SK-N-MC (cell line): ENCODE measurements around the gene IQSEC3.

Source experiments
- DNase-seq: peaks from one replicate; pipeline ENCODE4 v3.0.0-alpha.2; 2011; ENCODE audit warnings: low read depth, low spot score
- H3K27ac ChIP-seq: fragments of 200-600 bp; sonication (generic); 2 replicates; pipeline ENCODE4 v1.5.1; 2016; ENCODE audit warnings: mixed run types
- H3K36me3 ChIP-seq: fragments of 200-600 bp; sonication (generic); 2 replicates; pipeline ENCODE4 v1.6.1; 2017; ENCODE audit warnings: antibody characterized with exemption, low read length, mixed read lengths; ENCODE audit not compliant: insufficient read depth
- H3K4me3 ChIP-seq: fragments of 200-600 bp; sonication (generic); 2 replicates; pipeline ENCODE4 v1.5.1; 2016
- H3K9ac ChIP-seq: fragments of 200-600 bp; sonication (generic); 2 replicates; pipeline ENCODE4 v1.8.0; 2017; ENCODE audit warnings: mixed run types, mixed read lengths; ENCODE audit not compliant: insufficient read length
- H3K9me3 ChIP-seq: fragments of 200-600 bp; sonication (generic); 2 replicates; pipeline ENCODE4 v1.6.1; 2017; ENCODE audit warnings: low read depth, mild to moderate bottlenecking, antibody characterized with exemption, low read length, moderate library complexity, mixed read lengths
- EZH2 ChIP-seq: fragments of 200-600 bp; sonication (generic); IDR thresholded peaks from one replicate; pipeline ENCODE4 v1.6.1; 2017; ENCODE audit warnings: antibody characterized with exemption
- FOXP2 ChIP-seq: optimal IDR thresholded peaks from 2 replicates; pipeline ENCODE3; 2011; ENCODE audit warnings: mild to moderate bottlenecking, moderate library complexity; ENCODE audit not compliant: insufficient read depth; ENCODE audit errors: extremely low read length, control extremely low read depth
- POLR2AphosphoS5 ChIP-seq: IDR thresholded peaks from 2 replicates; pipeline ENCODE4 v1.6.1; 2012; ENCODE audit warnings: mild to moderate bottlenecking, low read depth, low read length, borderline replicate concordance

The IQSEC3 gene

GRCh38 chr12:87856-88255 is 21.3 kb downstream of the IQSEC3 start:
- Histone ChIP-seq H3K36me3 (no peaks in the 10 kb centered on the region), H3K9ac (no peak overlapping the region), H3K27ac (no peak overlapping the region), H3K9me3 (no peaks in the 10 kb centered on the region), H3K4me3 (no peak overlapping the region)
- no peak for TF ChIP-seq POLR2AphosphoS5
- TF ChIP-seq FOXP2, result no peak
- no peak for TF ChIP-seq EZH2
- no peak for DNase-seq

GRCh38 chr12:89653-90052 is 23.1 kb downstream of the IQSEC3 start:
- Histone ChIP-seq H3K9me3 (no peaks in the 10 kb centered on the region), H3K27ac (no peak overlapping the region), H3K36me3 (no peaks in the 10 kb centered on the region), H3K4me3 (no peak overlapping the region), H3K9ac (no peak overlapping the region)
- TF ChIP-seq FOXP2 (no peak), POLR2AphosphoS5 (no peak), EZH2 (no peak)
- DNase-seq, result no peak

DNA sequence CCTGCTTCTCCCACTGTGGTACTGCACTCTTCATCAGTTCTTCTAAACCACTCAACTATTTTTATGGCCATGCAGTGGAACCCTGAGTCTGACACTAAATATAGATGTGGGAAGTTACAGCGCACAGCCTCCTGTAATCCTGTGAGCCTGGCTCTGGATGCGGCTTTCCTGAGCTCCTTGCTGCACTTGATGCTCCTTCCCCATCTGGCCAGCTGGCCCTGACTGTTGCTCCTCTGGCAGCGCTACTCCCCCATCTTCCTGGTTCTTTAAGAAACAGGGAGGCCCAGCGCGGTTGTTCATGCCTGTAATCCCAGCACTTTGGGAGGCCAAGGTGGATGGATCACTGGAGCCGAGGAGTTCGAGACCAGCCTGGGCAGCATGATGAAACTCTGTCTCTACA is 24.6 kb downstream of the IQSEC3 start:
- Histone ChIP-seq H3K9ac (no peak overlapping the region), H3K36me3 (no peaks in the 10 kb centered on the region), H3K9me3 (no peaks in the 10 kb centered on the region), H3K4me3 (no peak overlapping the region), H3K27ac (no peak overlapping the region)
- no peak for TF ChIP-seq EZH2
- TF ChIP-seq POLR2AphosphoS5, result no peak
- no peak for TF ChIP-seq FOXP2
- no peak for DNase-seq

DNA sequence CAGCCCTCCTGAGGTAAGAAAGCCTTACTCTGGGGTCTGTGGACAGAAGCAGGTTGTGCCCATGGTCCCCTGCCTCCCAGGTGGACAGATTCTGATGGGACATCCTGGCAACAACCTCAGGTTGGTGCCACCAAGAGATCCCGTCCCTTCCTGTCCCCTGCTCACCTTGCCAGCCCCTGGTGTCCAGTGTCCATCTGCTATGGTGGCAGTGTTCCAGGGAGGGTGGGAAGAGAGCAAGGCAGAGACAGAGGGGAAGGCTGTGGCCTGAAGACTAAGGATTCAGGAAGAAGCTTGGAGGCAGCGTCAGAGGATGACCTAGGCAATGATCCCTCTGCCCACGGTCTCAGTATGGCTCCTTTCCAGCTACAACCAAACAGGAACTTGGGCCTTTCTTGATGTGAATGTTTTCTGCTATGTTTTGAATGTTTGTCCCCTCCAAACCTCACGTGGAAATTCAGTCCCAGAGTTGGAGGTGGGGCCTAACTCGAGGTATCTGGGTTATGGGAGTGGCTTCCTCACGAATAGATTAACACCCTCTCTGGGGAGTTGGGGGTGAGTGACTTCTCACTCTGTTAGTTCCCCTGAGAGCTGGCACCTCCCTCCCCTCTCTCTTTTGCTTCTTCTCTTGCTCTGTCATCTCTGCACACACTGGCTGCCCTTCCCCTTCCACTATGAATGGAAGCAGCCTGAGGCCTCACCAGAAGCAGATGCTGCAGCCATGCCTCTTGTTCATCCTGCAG is 26.9 kb downstream of the IQSEC3 start:
- Histone ChIP-seq H3K9me3 (no peaks in the 10 kb centered on the region), H3K9ac (no peak overlapping the region), H3K27ac (no peak overlapping the region), H3K4me3 (no peak overlapping the region), H3K36me3 (no peaks in the 10 kb centered on the region)
- TF ChIP-seq POLR2AphosphoS5 (no peak), EZH2 (no peak), FOXP2 (no peak)
- DNase-seq, result no peak

- Histone ChIP-seq H3K9me3 (no peaks in the 10 kb centered on the region), H3K4me3 (no peak overlapping the region), H3K27ac (no peak overlapping the region), H3K36me3 (no peaks in the 10 kb centered on the region), H3K9ac (no peak overlapping the region)
- DNase-seq, result no peak
- no peak for TF ChIP-seq POLR2AphosphoS5
- TF ChIP-seq FOXP2, result no peak
- no peak for TF ChIP-seq EZH2
Measured at GRCh38 chr12:96543-96942, 30.0 kb downstream of the IQSEC3 start.

DNA sequence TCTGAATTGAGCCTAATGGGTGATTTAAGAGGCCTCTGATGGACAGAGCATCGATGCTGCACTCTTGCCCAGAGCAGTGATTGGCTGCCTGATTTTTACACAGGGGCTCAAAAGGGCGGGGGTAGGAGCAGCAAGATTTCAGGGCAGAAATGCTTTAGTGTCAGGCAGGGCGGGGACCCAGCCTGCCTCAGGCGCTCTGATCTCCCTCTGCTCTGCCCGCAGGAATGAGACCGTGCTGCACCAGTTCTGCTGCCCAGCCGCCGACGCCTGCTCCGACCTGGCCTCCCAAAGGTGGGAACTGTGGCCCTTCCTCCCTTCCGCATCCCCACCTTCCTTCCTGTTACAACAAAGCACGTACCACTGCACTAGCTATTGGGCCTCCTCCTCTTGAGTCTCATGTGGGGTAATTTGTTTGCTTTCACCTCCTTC is 32.4 kb downstream of the IQSEC3 start:
- no peak for DNase-seq
- TF ChIP-seq POLR2AphosphoS5, result no peak
- no peak for TF ChIP-seq EZH2
- no peak for TF ChIP-seq FOXP2
- no peaks in the 10 kb centered on the region for H3K9me3 ChIP-seq
- no peak overlapping the region for H3K9ac ChIP-seq
- H3K4me3 ChIP-seq, result no peak overlapping the region
- H3K36me3 ChIP-seq, result no peaks in the 10 kb centered on the region
- no peak overlapping the region for H3K27ac ChIP-seq

DNA sequence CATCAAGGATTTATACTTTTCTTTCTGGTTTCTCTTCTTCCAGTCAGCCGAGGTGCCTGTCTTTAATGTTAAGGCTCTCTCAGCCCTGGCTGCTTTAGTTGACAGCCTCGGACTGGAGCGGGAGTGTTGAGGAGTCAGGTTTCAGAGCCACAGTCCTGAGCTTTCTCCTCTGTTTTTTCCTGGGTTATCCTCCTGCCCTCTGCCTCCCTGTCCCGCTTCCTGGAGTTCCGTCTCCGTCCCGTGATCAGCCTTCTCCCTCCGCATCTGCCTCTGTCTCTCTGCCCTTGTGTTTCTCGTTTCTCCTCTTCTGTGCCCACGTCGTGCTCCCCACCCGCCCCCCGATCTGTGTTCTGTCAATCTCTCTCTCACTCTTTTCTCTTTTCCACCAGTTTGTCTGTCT is 33.0 kb downstream of the IQSEC3 start:
- no peak for DNase-seq
- no peak for TF ChIP-seq FOXP2
- no peak for TF ChIP-seq POLR2AphosphoS5
- TF ChIP-seq EZH2, result no peak
- Histone ChIP-seq H3K4me3 (no peak overlapping the region), H3K27ac (no peak overlapping the region), H3K36me3 (no peaks in the 10 kb centered on the region), H3K9ac (no peak overlapping the region), H3K9me3 (no peaks in the 10 kb centered on the region)

DNA sequence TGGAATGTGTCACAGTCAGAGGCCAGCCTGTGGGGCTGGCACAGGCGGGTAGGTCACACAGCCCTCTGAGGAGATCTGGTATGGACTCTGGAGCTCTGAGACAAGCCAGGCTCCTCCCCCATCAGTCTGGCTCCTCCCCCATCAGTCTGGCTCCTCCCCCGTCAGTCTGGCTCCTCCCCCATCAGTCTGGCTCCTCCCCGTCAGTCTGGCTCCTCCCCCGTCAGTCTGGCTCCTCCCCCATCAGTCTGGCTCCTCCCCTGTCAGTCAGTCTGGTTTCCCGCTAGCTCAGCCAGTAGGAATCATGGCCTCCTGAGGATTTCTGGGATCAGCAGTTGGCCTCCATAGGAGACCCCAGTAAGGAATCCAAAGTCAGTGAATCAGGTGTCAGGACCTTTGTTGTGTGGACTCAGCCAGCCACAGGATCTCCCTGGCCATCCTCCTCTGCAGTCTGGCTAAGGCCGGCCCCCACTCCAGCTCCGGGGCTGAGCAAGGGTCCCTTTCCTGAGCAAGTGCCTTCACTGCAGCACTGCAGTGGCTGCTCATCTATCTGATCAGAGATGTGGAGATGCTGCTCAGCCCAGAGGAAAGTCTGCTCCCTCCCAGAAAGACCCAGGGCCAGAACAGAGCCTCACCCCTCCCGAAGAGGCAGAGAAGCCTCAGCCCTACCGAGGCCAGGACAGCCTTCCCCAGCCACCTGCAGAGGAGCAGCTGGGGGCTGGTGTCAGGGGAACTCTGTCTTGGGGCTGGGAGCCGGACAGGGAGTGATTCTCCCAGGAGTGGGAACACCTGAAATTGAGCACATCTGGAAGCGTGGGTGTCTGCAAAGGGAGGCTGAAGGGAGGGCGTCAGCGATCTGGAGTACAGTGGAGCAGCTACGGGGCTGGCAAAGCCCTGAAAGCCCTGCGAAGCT is 35.7 kb downstream of the IQSEC3 start:
- Histone ChIP-seq H3K36me3 (no peaks in the 10 kb centered on the region), H3K9me3 (no peaks in the 10 kb centered on the region), H3K4me3 (no peak overlapping the region), H3K27ac (no peak overlapping the region), H3K9ac (no peak overlapping the region)
- TF ChIP-seq POLR2AphosphoS5, result no peak
- TF ChIP-seq FOXP2, result no peak
- no peak for TF ChIP-seq EZH2
- no peak for DNase-seq
